Esophagus squamous epithelium (tissue), 4 donors: Measurements from ENCODE around the gene SLC9A7.

Experiments
- POLR2A ChIP-seq, 4 donors: fragments of 450-650 bp; IDR thresholded peaks; one replicate each; pipeline ENCODE4 v1.6.1; 2017; ENCODE audit warnings: antibody characterized with exemption in 4 of 4, mild to moderate bottlenecking in 4 of 4, moderate library complexity in 3 of 4
- TF ChIP-seq, protein P1 (sequence below), 6 experiments: fragments of 450-650 bp in 4 of 6; fragments of 200-600 bp in 2 of 6; sonication (generic) in 2 of 6; IDR thresholded peaks; one replicate each; pipeline ENCODE4 v1.5.1; 2016 to 2019; ENCODE audit warnings: antibody characterized with exemption in 6 of 6, mild to moderate bottlenecking in 4 of 6, moderate library complexity in 4 of 6

GRCh38 chrX:46727441-46727840, 31.5 kb downstream of the SLC9A7 start:
- TF ChIP-seq, protein P1, sequence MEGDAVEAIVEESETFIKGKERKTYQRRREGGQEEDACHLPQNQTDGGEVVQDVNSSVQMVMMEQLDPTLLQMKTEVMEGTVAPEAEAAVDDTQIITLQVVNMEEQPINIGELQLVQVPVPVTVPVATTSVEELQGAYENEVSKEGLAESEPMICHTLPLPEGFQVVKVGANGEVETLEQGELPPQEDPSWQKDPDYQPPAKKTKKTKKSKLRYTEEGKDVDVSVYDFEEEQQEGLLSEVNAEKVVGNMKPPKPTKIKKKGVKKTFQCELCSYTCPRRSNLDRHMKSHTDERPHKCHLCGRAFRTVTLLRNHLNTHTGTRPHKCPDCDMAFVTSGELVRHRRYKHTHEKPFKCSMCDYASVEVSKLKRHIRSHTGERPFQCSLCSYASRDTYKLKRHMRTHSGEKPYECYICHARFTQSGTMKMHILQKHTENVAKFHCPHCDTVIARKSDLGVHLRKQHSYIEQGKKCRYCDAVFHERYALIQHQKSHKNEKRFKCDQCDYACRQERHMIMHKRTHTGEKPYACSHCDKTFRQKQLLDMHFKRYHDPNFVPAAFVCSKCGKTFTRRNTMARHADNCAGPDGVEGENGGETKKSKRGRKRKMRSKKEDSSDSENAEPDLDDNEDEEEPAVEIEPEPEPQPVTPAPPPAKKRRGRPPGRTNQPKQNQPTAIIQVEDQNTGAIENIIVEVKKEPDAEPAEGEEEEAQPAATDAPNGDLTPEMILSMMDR (IDR thresholded peaks at IDR 0.05) = no peak
- TF ChIP-seq POLR2A (IDR thresholded peaks at IDR 0.05) = no peak
